Umbilical cord (tissue), 2 donors: ENCODE data around the gene POLR3B. TPM values are rescaled to one million over a fixed set of nuclear protein-coding genes. Genes with fewer than 3 reads are reported as not detected.
A peak's percentile ranks its signal among the peaks of the same experiment; 100 is the strongest.

ENCODE experiments used
- DNase-seq: peaks from one replicate; pipeline ENCODE4 v3.0.0-alpha.2; 2015; ENCODE audit warnings: low spot score
- total RNA-seq: library from RNA; depleted of rRNA; stranded (reverse); fragments of >200 nt; gene quantifications from one replicate; pipeline ENCODE4 v1.2.3, GENCODE V29; 2014; ENCODE audit warnings: low replicate concordance; ENCODE audit not compliant: insufficient read depth

The POLR3B gene
- total RNA-seq, 1 donor from 2014 or later: 17.6 TPM

GRCh38 chr12:106412563-106412962 lies 55.0 kb downstream of the POLR3B start:
- DNase-seq: no peak

GRCh38 chr12:106415134-106415533 lies 57.6 kb downstream of the POLR3B start:
- no peak for DNase-seq

- DNase-seq: no peak
Measured at GRCh38 chr12:106416273-106416672, 58.7 kb downstream of the POLR3B start.

- DNase-seq: peak; percentile 50
Measured at GRCh38 chr12:106417926-106418910, 60.7 kb downstream of the POLR3B start.

GRCh38 chr12:106418970-106419369 lies 61.4 kb downstream of the POLR3B start:
- no peak for DNase-seq

GRCh38 chr12:106423291-106423690 lies 65.7 kb downstream of the POLR3B start:
- DNase-seq: no peak

- DNase-seq: no peak
Measured at GRCh38 chr12:106425061-106425702, 67.6 kb downstream of the POLR3B start.

- DNase-seq: no peak
Measured at GRCh38 chr12:106427917-106428316, 70.4 kb downstream of the POLR3B start.

GRCh38 chr12:106428384-106428783 lies 70.8 kb downstream of the POLR3B start:
- DNase-seq: peak; percentile 76

- no peak for DNase-seq
Measured at GRCh38 chr12:106429043-106429552, 71.5 kb downstream of the POLR3B start.

GRCh38 chr12:106429636-106430035 lies 72.1 kb downstream of the POLR3B start:
- peak; percentile 4 for DNase-seq

- DNase-seq: peak; percentile 18
Measured at GRCh38 chr12:106431839-106432411, 74.4 kb downstream of the POLR3B start.

GRCh38 chr12:106433055-106433454 lies 75.5 kb downstream of the POLR3B start:
- DNase-seq: no peak

- DNase-seq: no peak
Measured at GRCh38 chr12:106434526-106434925, 77.0 kb downstream of the POLR3B start.

GRCh38 chr12:106436164-106436563 lies 78.6 kb downstream of the POLR3B start:
- DNase-seq: no peak

GRCh38 chr12:106442575-106442974 lies 85.0 kb downstream of the POLR3B start:
- DNase-seq: no peak

GRCh38 chr12:106445053-106445452 lies 87.5 kb downstream of the POLR3B start:
- DNase-seq: no peak

GRCh38 chr12:106445959-106446358 lies 88.4 kb downstream of the POLR3B start:
- DNase-seq: no peak

GRCh38 chr12:106446419-106447092 lies 89.0 kb downstream of the POLR3B start:
- DNase-seq: no peak

- no peak for DNase-seq
Measured at GRCh38 chr12:106452309-106452708, 94.8 kb downstream of the POLR3B start.

GRCh38 chr12:106455111-106455510 lies 97.6 kb downstream of the POLR3B start:
- no peak for DNase-seq

GRCh38 chr12:106459124-106459523 lies 101.6 kb downstream of the POLR3B start:
- DNase-seq: no peak
